BLaER1 (cell line): ENCODE measurements around the gene MAST4.

Source experiments
- H3K27ac ChIP-seq: shearing (Covaris generic); formaldehyde crosslinking; 2 replicates; pipeline ENCODE4 v1.8.1; 2022
- H3K27me3 ChIP-seq: shearing (Covaris generic); formaldehyde crosslinking; 2 replicates; pipeline ENCODE4 v1.8.1; 2022
- H3K36me3 ChIP-seq: shearing (Covaris generic); formaldehyde crosslinking; 2 replicates; pipeline ENCODE4 v1.8.1; 2022
- H3K4me1 ChIP-seq: shearing (Covaris generic); formaldehyde crosslinking; 2 replicates; pipeline ENCODE4 v1.8.1; 2022
- H3K4me2 ChIP-seq: shearing (Covaris generic); formaldehyde crosslinking; 2 replicates; pipeline ENCODE4 v1.8.1; 2022
- H3K4me3 ChIP-seq: shearing (Covaris generic); formaldehyde crosslinking; 2 replicates; pipeline ENCODE4 v1.8.1; 2022
- H3K9ac ChIP-seq: shearing (Covaris generic); formaldehyde crosslinking; 2 replicates; pipeline ENCODE4 v1.8.1; 2022
- H3K9me3 ChIP-seq: shearing (Covaris generic); formaldehyde crosslinking; 2 replicates; pipeline ENCODE4 v1.8.1; 2022
- H4K20me1 ChIP-seq: shearing (Covaris generic); formaldehyde crosslinking; 2 replicates; pipeline ENCODE4 v1.8.1; 2022
- Cebpa-rat ChIP-seq: shearing (Covaris generic); IDR thresholded peaks from 2 replicates; pipeline ENCODE4 v1.8.1; 2022

MAST4 gene

DNA sequence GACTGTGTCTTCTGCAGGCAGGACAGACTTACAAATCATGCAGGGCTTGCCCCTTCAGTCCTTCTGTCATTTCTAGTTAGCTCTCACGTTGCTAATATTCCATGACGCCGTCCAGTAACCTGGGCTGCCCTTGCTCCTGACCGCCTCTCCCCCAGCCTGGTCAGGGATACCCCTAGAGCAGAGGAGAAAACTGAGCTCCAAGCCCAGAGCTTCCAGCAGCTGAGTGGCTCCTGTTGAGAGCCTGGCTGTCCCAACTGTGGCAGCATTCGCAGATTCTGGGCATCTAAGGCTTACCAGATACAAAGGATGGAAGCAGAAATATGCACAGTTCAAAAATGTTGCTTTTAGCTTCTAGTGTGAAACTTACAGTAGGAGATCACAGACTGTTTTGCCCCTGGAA lies 415.2 kb downstream of the MAST4 start:
- Histone ChIP-seq H4K20me1 (0 out of 2 replicates have a peak, but pooled peaks cover 4% of the 10 kb centered on the region), H3K9ac (no peak overlapping the region), H3K27ac (no peak overlapping the region), H3K4me1 (peaks cover 31% of the 10 kb centered on the region), H3K4me3 (no peak overlapping the region), H3K4me2 (peak overlapping the region; percentile 32; the same call in 1 of the 2 replicates), H3K27me3 (no peaks in the 10 kb centered on the region), H3K36me3 (no peaks in the 10 kb centered on the region), H3K9me3 (no peaks in the 10 kb centered on the region)
- TF ChIP-seq Cebpa-rat, result no peak

DNA sequence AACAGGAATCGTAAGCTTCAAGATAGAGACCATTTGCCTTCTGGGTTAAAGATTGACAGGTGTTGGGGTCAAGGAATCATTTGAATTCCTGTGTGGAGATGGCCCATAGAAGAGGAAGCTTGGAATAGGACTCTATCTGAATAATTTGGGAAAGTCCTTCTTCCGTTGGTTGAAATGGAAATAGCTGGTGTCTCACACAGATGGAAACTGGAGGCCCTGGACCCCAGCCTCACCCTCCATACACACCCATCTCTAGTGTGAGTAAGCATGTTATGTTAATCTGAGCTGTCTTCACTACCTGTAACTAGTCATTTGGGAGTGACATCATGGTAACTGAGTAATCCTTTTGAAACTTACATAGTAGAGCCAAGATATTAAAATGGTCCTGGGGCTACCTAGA lies 416.0 kb downstream of the MAST4 start:
- Histone ChIP-seq H3K36me3 (no peaks in the 10 kb centered on the region), H3K27ac (no peak overlapping the region), H3K9me3 (no peaks in the 10 kb centered on the region), H3K4me2 (no peak overlapping the region), H3K27me3 (no peaks in the 10 kb centered on the region), H3K9ac (no peak overlapping the region), H3K4me3 (no peak overlapping the region), H4K20me1 (0 out of 2 replicates have a peak, but pooled peaks cover 4% of the 10 kb centered on the region), H3K4me1 (peaks cover 23% of the 10 kb centered on the region)
- TF ChIP-seq Cebpa-rat, result no peak

DNA sequence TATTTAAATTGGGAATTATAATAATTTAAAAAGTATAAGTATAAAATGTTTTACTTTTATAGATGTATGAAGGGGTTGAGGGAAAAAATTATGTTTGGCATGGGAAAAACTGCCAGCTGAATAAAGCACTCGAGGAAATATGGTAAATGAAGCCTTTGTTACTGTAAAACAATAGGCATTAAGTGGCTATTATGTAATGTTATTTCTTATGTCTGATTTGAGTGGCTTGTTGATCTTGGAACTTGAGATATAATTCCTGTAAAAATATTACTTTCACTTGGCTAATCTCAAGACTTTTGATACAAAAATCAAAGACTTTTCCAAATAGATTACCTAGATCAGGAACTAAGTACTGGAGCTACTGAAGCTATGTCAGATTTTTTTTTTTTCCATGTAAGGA lies 417.5 kb downstream of the MAST4 start:
- Histone ChIP-seq H4K20me1 (0 out of 2 replicates have a peak, but pooled peaks cover 4% of the 10 kb centered on the region), H3K36me3 (no peaks in the 10 kb centered on the region), H3K4me1 (peaks cover 14% of the 10 kb centered on the region), H3K4me2 (no peak overlapping the region), H3K27me3 (no peaks in the 10 kb centered on the region), H3K9ac (no peak overlapping the region), H3K4me3 (no peak overlapping the region), H3K9me3 (no peaks in the 10 kb centered on the region), H3K27ac (no peak overlapping the region)
- no peak for TF ChIP-seq Cebpa-rat

DNA sequence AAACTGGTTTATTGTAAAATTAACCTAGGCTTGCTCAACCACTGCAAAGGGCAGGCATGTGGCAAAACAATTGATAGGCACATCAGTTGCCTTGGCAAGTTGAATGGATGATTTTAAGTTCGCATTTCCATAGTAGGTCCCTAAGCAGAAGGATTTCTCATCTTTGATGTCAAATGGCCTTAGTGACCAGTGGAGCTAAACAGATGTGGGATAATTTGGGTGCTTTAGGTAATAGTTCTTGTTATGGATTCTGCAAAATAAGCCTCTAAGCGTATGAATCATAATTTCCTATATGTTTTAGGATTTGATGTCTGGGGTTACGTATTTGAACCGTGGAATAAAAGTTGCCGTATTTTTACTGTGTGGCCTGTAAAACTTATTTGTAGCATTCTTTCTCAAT lies 418.0 kb downstream of the MAST4 start:
- Histone ChIP-seq H4K20me1 (0 out of 2 replicates have a peak, but pooled peaks cover 4% of the 10 kb centered on the region), H3K9ac (no peak overlapping the region), H3K9me3 (no peaks in the 10 kb centered on the region), H3K27ac (no peak overlapping the region), H3K4me1 (peaks cover 14% of the 10 kb centered on the region), H3K4me3 (no peak overlapping the region), H3K4me2 (no peak overlapping the region), H3K27me3 (no peaks in the 10 kb centered on the region), H3K36me3 (no peaks in the 10 kb centered on the region)
- TF ChIP-seq Cebpa-rat, result no peak

DNA sequence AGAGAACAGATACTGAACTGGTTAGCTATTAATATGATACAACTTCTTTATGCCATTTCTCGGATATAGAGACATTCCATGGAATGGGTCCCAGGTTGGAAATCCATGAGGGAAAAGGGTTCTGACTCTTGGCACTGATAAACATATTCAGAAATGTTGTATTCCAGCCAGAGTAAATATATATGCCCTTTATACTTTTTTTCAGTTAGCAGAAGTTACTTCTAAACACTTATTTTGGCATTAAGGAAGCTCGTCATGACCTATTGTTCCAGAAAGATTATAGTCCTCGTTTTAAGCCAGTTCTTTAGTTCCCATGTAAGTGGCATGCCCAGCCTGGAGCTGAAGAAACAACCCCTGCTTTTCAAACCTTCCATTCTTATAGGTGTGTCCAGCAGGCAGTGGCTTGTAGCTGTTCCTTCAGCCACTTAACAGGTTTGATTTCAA lies 418.8 kb downstream of the MAST4 start:
- H3K27me3 ChIP-seq, result no peaks in the 10 kb centered on the region

DNA sequence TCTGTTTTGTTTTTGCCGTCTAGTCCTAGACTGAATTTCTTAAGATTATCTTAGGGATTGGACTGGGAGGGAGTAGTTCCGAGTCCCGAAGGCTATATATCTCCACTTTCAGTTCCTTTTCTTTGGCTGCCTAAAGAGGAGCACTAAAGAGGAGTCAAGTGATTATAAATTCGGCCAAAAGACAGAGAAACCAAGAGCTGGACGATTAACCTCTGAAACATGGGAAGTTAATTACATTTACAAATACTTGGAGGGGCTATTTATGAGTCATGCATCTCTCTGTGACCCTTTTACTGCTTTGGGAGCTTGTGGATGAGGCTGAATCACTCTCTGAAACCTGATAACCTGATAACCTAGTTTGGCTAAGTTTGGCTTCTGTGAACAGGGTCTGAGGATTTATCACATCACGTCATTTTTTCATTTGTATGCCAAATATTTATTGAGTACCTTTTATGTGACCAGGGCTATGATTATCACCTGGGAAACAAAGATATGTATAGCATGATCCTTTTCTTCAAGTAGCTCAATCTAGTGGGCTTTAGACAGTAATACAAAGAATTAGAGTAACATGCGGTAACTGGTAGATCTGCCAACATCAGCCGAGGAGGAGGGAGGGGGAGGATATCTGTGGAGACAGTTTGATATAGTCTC lies 419.5 kb downstream of the MAST4 start:
- H3K4me2 ChIP-seq, result no peak overlapping the region
- H3K9me3 ChIP-seq, result 0 out of 2 replicates have a peak, but pooled peaks cover 2% of the 10 kb centered on the region
- H3K27ac ChIP-seq, result no peak overlapping the region
- H3K4me1 ChIP-seq, result peaks cover 13% of the 10 kb centered on the region
- 0 out of 2 replicates have a peak, but pooled peaks cover 4% of the 10 kb centered on the region for H4K20me1 ChIP-seq
- H3K4me3 ChIP-seq, result no peak overlapping the region
- no peaks in the 10 kb centered on the region for H3K27me3 ChIP-seq
- no peaks in the 10 kb centered on the region for H3K36me3 ChIP-seq
- no peak overlapping the region for H3K9ac ChIP-seq
- no peak for TF ChIP-seq Cebpa-rat

More for the DNA sequence above, 418.8 kb downstream of the MAST4 start:
- TF ChIP-seq Cebpa-rat, result no peak
- H3K36me3 ChIP-seq, result no peaks in the 10 kb centered on the region
- 0 out of 2 replicates have a peak, but pooled peaks cover 4% of the 10 kb centered on the region for H4K20me1 ChIP-seq
- no peak overlapping the region for H3K4me3 ChIP-seq
- no peak overlapping the region for H3K9ac ChIP-seq
- no peak overlapping the region for H3K27ac ChIP-seq
- H3K4me2 ChIP-seq, result no peak overlapping the region
- H3K4me1 ChIP-seq, result peaks cover 14% of the 10 kb centered on the region
- no peaks in the 10 kb centered on the region for H3K9me3 ChIP-seq

DNA sequence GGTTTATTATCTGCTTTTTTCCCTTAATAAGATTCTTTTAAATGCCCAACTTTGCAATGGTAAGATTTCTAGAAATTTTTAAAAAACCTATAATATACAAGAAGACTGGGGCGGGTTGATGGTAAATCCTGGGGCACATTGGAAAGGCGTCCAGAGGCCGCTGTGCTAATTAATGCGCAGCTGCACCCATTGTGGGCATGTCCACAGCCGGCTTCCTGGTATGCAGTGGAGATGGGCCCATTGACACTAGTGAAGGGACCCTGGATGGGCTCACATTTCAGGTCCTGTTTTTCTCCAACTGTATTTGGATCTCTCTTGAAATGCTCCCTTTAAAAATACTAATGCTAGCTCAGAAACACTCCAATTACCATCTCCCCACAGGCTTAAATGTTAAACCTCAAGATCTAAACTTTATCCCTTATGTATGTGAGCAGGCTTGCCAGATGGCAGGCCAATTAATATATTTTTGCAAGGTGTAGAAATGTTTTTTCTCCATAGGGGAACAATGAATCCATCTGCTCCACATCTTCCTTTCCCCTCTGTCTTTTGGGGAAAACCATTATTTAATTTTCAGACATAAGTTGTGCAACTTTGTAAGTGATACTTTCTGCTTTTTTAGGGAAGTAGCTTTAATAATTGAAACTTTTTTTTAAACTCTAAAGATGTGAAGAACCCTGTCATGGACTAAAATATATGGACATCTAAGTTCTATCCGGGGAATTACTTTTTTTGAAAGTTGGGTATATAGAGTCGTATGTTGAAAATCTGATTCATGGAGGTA lies 423.1 kb downstream of the MAST4 start:
- Histone ChIP-seq H3K36me3 (no peaks in the 10 kb centered on the region), H3K27me3 (no peaks in the 10 kb centered on the region), H3K9ac (no peak overlapping the region), H3K4me2 (no peak overlapping the region), H3K4me3 (no peak overlapping the region), H3K4me1 (peaks cover 8% of the 10 kb centered on the region), H4K20me1 (no peaks in the 10 kb centered on the region), H3K27ac (no peak overlapping the region), H3K9me3 (0 out of 2 replicates have a peak, but pooled peaks cover 5% of the 10 kb centered on the region)
- TF ChIP-seq Cebpa-rat, result no peak

DNA sequence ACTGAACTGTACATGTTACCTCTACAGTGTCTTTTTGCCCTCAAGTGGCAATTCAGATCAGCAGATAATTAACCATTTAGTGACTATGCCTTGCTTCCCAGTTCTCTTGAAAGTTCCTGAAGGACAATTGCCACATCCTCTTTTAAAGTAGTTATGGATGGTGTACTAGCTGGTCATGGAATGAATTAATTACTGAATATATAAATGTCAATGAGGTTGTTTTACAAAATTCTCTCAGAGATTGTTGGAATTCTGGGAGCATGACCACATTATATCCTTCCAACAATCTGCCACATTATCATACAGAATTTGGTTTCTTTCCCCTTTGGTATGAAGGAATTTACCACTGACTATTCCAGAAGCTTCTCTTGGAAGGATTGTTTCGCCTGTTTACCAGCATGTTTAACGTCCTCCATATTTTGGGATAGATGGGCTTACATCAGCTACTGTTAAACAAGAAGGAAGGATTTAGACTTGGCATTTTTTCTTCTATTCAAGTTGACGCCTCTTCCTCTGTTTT lies 424.0 kb downstream of the MAST4 start:
- Histone ChIP-seq H3K4me1 (peaks cover 8% of the 10 kb centered on the region), H3K27ac (no peak overlapping the region), H3K9ac (no peak overlapping the region), H4K20me1 (no peaks in the 10 kb centered on the region), H3K9me3 (0 out of 2 replicates have a peak, but pooled peaks cover 5% of the 10 kb centered on the region), H3K4me2 (no peak overlapping the region), H3K36me3 (no peaks in the 10 kb centered on the region), H3K4me3 (no peak overlapping the region), H3K27me3 (no peaks in the 10 kb centered on the region)
- no peak for TF ChIP-seq Cebpa-rat

DNA sequence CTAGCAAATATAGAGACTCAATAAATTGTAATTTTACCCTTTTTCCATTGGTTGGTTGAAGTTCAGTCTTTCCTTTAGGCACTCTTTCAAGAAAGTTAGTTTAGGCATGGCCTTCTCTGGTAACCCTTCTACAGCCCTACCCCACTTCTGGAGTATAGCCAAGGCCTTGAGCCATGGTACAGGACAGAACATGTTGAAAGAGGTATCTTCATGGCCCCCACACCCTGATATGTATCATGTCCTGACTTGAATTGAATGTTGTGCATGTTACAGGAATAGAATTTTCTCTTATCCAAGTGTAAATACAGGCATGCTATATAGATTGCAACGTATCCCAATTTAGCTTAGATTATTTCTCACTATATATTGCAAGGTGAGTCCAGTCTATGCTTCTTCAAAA lies 424.8 kb downstream of the MAST4 start:
- Histone ChIP-seq H3K4me2 (peak overlapping the region; percentile 15; the same call in 1 of the 2 replicates), H4K20me1 (no peaks in the 10 kb centered on the region), H3K27ac (no peak overlapping the region), H3K36me3 (no peaks in the 10 kb centered on the region), H3K9me3 (0 out of 2 replicates have a peak, but pooled peaks cover 5% of the 10 kb centered on the region), H3K4me3 (no peak overlapping the region), H3K9ac (no peak overlapping the region), H3K27me3 (no peaks in the 10 kb centered on the region), H3K4me1 (peaks cover 8% of the 10 kb centered on the region)
- no peak for TF ChIP-seq Cebpa-rat

DNA sequence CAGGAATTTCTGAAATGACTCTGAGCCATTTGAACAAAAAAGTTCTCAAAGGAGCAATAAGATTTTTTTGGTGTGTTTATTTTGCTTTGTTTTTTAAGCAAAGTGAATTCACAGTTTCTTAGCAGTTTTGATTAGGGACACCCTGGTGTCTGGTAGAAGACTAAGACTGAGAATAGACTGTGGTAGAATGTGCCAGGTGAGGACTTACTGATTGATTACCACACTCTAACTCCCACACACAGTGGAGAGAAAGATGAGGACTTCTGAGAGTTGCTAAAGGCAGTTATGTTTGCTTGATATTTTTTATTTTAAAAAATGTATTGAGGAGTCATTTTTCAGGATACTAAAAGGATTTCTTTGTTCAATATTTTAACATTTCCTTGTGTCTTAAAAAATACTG lies 425.3 kb downstream of the MAST4 start:
- H3K4me3 ChIP-seq, result no peak overlapping the region
- no peak overlapping the region for H3K9ac ChIP-seq
- peaks cover 8% of the 10 kb centered on the region for H3K4me1 ChIP-seq
- no peaks in the 10 kb centered on the region for H3K36me3 ChIP-seq
- no peak overlapping the region for H3K4me2 ChIP-seq
- no peaks in the 10 kb centered on the region for H4K20me1 ChIP-seq
- H3K9me3 ChIP-seq, result 0 out of 2 replicates have a peak, but pooled peaks cover 5% of the 10 kb centered on the region
- no peak overlapping the region for H3K27ac ChIP-seq
- H3K27me3 ChIP-seq, result no peaks in the 10 kb centered on the region
- no peak for TF ChIP-seq Cebpa-rat
